Epithelial cell of esophagus (primary cell): Measurements from ENCODE around the gene HTT.

Experiments
- DNase-seq: peaks from one replicate; pipeline ENCODE4 v3.0.0; 2010; ENCODE audit warnings: low read depth
- H3K4me3 ChIP-seq: 2 replicates; pipeline ENCODE4 v1.5.1; 2011; ENCODE audit warnings: mild to moderate bottlenecking, low read length, control low read depth
- TF ChIP-seq, protein P1 (sequence below): IDR thresholded peaks from 2 replicates; pipeline ENCODE4 v1.5.1; 2011; ENCODE audit warnings: low read depth, mild to moderate bottlenecking, low read length, control low read depth, inconsistent platforms; ENCODE audit not compliant: insufficient read depth; ENCODE audit errors: missing control alignments

HTT gene

DNA sequence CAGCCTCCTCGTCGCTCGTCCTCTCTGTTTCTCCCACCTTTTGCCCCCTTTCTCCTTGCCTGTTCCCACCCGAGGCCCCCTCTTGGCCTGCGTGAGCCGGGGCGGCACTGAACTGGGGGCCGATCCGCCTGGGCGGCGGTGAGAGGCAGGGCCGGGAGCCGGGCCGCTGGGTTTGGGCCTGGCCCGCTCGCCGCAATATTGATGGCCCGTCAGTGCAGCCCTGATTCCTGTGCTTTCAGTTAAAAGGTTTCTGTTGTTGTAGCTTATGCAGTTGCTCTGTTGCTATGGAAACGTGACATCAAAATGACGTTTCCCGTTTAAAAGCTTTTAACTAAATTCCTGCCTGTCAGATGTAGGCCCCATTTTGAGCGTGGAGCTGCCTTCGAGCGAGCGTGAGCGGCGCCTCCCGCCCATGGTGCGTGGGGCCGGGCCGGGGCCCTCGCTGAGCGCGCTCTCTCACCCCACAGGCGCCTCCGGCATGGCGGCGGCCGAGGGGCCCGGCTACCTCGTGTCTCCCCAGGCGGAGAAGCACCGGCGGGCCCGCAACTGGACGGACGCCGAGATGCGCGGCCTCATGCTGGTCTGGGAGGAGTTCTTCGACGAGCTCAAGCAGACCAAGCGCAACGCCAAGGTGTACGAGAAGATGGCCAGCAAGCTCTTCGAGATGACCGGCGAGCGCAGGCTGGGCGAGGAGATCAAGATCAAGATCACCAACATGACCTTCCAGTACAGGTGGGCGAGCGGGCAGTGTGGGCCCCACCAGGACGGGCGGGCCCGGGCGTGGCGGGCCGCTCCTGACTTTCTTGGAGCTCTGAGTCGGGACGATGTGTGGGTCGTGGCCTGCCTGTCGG is 174.6 kb downstream of the HTT start, which contains the start of gene MSANTD1:
Gene MSANTD1 (plus strand): TSS at position 349 of the 851 bp plus-strand sequence. CDS start 64 bp downstream, at position 413.
- H3K4me3 ChIP-seq: no peak within 1 kb of the TSS
- TF ChIP-seq, protein P1, sequence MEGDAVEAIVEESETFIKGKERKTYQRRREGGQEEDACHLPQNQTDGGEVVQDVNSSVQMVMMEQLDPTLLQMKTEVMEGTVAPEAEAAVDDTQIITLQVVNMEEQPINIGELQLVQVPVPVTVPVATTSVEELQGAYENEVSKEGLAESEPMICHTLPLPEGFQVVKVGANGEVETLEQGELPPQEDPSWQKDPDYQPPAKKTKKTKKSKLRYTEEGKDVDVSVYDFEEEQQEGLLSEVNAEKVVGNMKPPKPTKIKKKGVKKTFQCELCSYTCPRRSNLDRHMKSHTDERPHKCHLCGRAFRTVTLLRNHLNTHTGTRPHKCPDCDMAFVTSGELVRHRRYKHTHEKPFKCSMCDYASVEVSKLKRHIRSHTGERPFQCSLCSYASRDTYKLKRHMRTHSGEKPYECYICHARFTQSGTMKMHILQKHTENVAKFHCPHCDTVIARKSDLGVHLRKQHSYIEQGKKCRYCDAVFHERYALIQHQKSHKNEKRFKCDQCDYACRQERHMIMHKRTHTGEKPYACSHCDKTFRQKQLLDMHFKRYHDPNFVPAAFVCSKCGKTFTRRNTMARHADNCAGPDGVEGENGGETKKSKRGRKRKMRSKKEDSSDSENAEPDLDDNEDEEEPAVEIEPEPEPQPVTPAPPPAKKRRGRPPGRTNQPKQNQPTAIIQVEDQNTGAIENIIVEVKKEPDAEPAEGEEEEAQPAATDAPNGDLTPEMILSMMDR: no peak
- DNase-seq: no peak

DNA sequence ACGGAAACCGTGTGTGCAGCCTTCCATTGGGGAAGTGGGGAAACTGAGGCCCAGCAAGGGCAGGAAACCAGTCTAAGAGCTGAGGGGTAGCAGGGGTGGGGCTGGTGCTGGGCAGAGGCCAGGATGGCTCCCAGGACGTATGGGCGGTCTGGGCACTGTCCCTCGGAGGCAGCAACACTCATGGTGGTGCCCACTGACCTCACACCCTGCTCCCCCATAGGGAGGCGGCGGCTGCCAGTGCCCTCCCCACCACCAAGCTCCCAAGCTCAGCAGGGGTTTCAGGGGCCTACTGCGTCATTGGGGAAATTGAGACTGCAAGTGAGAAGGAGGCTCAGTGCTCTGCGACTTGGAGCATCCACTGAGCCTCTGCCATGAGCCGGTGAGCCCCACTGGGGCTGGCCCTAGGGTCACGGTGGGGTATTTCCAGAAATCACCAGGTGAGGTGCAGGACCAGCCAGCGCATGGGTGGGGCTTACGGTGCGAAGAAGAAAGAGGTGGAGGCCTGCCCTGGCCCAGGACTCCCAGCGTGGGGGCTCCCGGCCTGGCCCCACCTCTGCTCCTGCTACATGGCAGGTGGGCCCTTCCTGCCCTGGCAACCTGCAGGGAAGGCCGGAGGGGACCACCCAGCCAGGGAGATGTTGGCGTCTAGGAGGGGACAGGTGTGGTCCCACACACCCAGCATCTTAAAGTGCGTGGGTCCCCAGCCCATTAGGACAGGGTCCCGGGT is 175.4 kb downstream of the HTT start:
- TF ChIP-seq, protein P1: no peak
- DNase-seq: no peak
- H3K4me3 ChIP-seq: no peak overlapping the region

DNA sequence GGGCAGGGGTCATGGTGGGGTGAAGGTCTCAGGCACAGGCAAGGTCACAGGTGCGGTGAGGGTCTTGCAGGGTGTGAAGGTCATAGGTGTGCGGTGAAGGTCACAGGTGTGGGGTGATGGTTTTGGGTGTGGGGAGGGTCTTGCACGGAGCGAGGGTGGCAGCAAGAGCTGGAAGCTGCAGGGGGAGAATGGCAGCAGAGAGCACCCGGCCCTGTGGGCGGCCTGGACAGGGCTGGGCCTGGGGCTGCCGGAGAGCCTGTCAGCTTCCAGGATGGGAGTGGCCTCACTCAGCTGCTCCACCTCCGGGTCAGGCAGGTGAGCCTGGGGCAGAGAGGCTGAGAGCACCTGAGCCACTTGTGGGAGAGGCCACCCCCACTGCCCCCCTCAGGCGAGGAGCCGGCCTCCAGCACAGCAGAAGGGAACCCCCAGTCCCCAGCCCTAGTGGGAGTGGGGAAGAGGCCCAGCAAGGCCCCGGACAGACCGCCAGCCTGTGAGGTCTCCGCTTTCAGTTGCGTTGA is 176.0 kb downstream of the HTT start:
- TF ChIP-seq, protein P1: no peak
- no peak overlapping the region for H3K4me3 ChIP-seq
- no peak for DNase-seq

DNA sequence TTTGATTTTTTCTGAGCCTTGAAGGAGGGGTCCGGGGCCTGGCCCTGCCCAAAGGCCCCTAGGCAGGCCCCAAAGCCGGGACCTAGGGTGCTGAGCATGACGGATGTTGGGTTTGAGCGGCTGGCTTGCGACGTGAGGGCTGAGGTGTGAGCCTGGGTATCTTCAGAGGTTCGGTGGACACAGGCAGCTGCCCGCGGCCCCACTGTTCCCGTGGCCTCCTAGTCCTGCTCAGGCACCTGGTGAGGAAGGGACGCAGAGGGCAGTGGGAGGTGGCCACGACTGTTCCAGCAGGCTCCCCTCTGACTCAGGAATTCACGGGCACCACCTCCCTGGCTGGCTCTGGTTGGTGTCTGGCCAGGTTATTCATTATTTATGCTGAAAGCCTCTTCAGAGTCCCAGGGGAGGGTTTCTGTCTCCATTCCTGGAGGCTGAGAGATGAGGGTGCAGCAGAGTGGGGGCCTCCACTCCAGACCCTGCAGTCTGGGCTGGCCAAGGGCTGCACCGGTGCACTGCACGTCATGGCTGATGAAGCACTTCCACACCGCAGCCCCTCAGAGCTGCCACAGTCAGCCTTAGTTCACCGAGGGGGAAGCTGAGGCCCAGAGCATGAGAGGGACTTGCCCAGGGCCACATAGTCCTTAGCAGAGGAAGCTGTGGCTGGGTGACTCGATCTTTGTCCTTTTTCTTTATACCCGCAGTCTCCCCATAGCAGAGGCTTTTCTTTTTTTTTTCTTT is 176.6 kb downstream of the HTT start:
- DNase-seq: peak; percentile 14
- H3K4me3 ChIP-seq: no peak overlapping the region
- TF ChIP-seq, protein P1: no peak

DNA sequence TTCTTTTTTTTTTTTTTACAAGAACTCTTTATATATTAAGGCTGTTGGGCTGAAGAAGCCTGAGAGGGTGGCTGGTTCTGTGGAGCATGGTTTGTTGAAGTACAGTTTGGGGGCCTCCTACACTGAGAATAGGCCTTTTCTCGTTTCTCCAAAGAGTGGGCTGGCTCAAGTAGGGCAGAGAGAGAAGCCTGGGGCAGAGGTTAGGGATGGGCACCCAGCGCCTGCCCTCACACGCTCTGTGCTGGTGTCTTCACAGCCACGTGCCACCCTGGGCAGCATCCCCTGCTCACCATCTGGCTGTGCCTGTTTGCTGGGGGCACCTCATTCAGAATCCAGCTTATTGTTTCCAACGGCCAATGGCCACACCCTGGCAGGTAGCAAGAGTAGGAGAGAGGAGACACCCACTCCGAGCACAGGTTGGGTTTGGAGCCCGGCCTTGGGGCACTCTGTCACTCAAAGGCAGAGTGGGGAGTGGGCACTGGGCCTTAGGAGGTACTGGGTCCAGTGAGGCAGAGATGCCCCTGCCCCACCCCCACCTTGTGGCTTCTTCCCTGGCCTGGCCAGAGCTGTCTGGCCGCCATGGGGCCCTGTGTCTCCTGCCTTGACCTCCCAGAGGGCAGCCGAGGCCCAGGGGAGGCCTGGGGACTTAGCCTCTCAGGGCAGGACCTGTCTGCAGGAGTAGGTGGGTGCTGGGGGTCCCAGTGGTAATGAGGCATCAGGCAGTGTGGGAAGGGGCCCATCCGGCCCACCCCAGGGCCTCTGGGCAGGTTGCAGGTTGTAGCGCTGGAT is 177.4 kb downstream of the HTT start:
- TF ChIP-seq, protein P1: no peak
- DNase-seq: no peak
- no peak overlapping the region for H3K4me3 ChIP-seq

DNA sequence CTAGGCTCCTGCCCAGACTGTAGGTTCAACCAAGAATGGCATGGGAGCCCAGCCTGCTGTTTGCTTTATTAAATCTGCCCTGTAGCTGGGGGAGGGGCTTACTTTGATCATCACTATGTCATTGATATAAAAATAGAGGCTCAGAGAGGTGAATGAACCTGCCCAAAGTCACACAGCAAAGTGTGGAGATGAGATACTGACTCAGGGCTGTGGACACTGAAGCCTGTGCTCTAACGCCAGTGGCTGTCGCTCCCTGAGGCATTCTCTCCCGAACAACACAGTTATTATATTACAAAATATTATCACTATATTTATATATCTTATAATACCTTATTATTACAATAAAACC is 178.0 kb downstream of the HTT start:
- H3K4me3 ChIP-seq: no peak overlapping the region
- no peak for DNase-seq
- TF ChIP-seq, protein P1: no peak
